GM19099 (cell line): Measurements from ENCODE around the gene NADK.

Experiments
- POLR2A ChIP-seq: IDR thresholded peaks from 3 replicates; pipeline ENCODE4 v1.6.1; 2011; ENCODE audit warnings: low read depth; ENCODE audit not compliant: insufficient read length; ENCODE audit errors: extremely low read depth

NADK gene, protein sequence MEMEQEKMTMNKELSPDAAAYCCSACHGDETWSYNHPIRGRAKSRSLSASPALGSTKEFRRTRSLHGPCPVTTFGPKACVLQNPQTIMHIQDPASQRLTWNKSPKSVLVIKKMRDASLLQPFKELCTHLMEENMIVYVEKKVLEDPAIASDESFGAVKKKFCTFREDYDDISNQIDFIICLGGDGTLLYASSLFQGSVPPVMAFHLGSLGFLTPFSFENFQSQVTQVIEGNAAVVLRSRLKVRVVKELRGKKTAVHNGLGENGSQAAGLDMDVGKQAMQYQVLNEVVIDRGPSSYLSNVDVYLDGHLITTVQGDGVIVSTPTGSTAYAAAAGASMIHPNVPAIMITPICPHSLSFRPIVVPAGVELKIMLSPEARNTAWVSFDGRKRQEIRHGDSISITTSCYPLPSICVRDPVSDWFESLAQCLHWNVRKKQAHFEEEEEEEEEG

GRCh38 chr1:1777950-1778662 is at the start of gene NADK:
Gene NADK, minus strand, starts transcription at chr1:1778470. Its CDS starts 13,064 bp downstream, at chr1:1765406.
- TF ChIP-seq POLR2A: peak; percentile 74

- TF ChIP-seq POLR2A: no peak
Observed at GRCh38 chr1:1827089-1827848, 49.0 kb upstream of the NADK start.

- TF ChIP-seq POLR2A: no peak
Observed at GRCh38 chr1:1826356-1827088, 48.3 kb upstream of the NADK start.

GRCh38 chr1:1825217-1825616 is 46.9 kb upstream of the NADK start:
- TF ChIP-seq POLR2A: no peak

- TF ChIP-seq POLR2A: no peak
Observed at GRCh38 chr1:1819762-1820161, 41.5 kb upstream of the NADK start.

- TF ChIP-seq POLR2A: no peak
Observed at GRCh38 chr1:1817221-1817620, 39.0 kb upstream of the NADK start.

GRCh38 chr1:1815606-1816281 is 37.5 kb upstream of the NADK start:
- no peak for TF ChIP-seq POLR2A

- TF ChIP-seq POLR2A: no peak
Observed at GRCh38 chr1:1809489-1809888, 31.2 kb upstream of the NADK start.

DNA sequence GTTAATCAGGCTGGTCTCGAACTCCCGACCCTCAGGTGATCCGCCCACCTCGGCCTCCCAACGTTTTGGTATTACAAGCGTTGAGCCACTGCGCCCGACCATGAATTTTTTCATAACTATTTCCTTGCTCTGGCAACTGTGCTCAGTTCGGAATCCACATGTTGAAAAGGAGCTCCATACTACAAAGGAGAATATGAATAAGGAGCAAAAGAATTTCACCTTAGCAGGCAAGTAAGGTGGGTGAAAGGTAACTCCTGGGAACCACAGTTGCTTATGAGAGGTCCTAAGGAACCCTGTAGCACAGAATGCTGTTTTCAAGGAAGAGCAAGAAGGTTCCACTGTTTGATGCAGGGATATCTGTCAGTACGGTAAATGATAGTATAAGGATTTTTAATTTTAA is 29.9 kb upstream of the NADK start:
- no peak for TF ChIP-seq POLR2A

DNA sequence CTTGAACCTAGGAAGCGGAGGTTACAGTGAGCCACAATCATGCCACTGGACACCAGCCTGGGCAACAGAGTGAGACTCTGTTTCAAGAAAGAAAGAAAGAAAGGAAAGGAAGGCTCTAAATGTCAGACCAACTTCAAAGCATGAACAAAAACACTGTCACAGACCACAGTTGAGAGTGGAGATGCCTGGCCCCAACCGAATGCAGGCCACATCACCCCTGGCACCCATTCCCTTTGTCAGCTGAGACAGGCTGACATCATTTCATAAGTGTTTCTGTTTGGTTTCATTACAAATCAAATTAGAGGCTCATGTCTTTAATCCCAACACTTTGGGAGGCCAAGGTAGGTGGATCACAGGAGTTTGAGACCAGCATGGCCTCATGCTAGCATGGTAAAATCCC is 28.6 kb upstream of the NADK start:
- TF ChIP-seq POLR2A: no peak

DNA sequence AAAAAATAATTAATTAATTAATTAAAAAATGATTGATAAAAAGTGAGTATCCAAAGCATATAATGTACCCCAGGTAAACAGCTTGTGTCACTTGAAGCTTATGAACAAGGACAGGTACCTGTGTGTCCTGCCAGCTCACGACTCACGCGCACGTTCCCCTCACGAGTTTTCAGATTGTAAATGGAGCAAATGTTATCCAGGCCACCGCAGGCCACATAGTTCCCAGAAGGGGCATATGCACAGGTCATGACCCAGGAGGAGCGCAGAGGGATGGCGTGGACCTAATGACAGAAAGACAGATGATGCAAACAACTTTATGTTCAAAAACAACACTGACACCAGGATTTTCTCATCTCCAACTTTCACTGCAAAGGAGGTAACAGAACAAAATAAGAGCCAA is 26.0 kb upstream of the NADK start:
- no peak for TF ChIP-seq POLR2A

DNA sequence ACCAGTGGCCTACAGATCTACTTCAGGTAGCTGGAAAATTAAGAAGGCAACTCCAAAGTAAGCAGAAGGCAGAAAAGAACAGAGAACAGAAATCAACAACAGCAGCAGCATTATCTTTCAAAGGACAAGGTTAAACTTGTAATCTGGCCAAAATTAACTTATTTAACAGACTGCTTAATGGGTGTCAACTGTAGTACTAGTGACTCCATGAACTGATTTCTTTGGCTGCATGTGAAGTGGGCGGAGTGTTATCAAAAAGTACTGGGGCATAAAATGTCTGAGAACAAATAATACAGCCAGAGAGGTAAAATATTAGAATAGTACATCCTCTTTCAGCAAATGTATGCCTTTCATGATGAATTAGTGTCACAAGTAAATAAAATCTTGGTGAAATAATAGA is 24.6 kb upstream of the NADK start:
- no peak for TF ChIP-seq POLR2A

DNA sequence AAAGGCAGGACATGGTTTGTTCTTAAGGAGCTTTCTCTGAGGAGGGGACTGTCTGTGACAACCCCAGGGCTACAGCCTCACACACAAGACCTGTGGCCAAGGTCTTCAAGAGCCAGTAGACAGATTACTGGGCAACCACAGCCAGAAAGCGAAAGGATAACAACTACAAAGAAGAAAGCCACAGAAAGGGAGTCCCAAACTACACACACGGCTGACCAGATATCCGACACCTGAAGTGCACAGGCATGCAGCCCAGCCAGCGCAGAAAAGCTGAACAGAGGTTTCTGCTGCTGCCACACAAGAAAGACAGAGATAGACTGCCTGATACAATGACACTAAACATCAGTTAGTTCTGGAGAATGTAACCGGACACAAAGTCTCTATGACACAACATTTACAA is 21.4 kb upstream of the NADK start:
- no peak for TF ChIP-seq POLR2A

DNA sequence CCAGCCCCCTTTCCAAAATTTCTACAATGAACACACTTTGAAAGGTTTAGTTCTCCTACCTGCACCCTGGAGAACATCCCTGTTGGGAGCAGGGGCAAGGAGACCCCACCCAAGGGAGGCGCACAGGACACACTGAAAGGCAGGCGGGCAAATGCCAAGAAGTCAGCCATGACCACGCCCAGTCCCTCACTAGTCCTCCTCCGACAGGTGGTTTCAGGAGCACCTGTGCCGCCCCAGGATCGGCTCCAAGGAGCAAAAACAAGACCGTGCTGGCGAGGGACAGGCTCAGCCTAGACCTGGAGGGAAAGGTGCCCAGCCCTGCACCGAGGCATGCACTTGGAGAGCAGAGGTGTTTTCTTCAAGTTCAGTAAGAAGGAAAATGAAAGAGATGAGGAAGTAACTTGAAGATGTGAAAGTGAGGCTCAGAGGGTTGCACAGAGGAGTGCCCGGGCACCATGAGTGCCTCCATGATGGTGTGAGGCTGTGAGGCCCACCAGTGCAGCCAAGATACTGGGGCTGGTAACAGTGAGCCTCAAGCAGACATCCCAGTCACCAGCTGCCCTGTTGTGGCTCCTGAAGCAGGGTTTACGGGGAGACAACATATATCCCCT is 19.6 kb upstream of the NADK start:
- no peak for TF ChIP-seq POLR2A
